ENCODE data around the gene M6PR.

The M6PR gene

GRCh38 chr12:8987685-8988084 is 38.2 kb upstream of the M6PR start:
- Histone ChIP-seq H3K4me1 (ENCODE audit: insufficient read depth, insufficient read length) (no peaks in the 10 kb centered on the region), H3K27me3 (ENCODE audit: insufficient read depth, insufficient read length) (no peaks in the 10 kb centered on the region), H3K36me3 (ENCODE audit: insufficient read depth, insufficient read length, low read length) (no peaks in the 10 kb centered on the region), H3K9me3 (ENCODE audit: insufficient read depth, low read length) (no peaks in the 10 kb centered on the region), H3K9ac (ENCODE audit: insufficient read length, low read depth) (no peak overlapping the region), H3K4me3 (ENCODE audit: insufficient read length, low read depth) (no peak overlapping the region)
- no peak for DNase-seq (ENCODE audit: low read depth, low spot score)
- TF ChIP-seq SUZ12 (IDR thresholded peaks at IDR 0.05; ENCODE audit: extremely low read depth, insufficient read depth, insufficient read length) (no peak), ZNF274 (IDR thresholded peaks at IDR 0.05; ENCODE audit: low read depth, low read length) (no peak), YY1 (IDR thresholded peaks at IDR 0.05; ENCODE audit: insufficient read depth, insufficient read length) (no peak)

DNA sequence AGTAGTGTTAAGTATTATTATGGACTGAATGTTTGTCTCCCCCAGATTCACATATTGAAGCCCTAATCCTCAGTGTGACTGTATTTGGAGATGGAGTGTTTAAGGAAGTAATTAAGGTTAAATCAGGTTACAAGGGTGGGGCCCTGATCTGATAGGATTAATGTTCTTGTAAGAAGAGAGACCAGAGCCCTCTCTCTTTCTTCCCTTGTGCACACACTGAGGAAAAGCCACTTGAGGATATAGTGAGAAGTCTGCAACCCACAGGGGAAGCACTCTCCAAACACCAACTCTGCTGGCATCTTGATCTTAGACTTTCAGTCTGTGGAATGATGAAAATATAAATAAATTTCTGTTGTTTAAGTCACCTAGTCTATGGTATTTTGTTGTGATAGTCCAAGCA is 37.7 kb upstream of the M6PR start:
- DNase-seq (ENCODE audit: low read depth, low spot score): no peak
- Histone ChIP-seq H3K4me3 (ENCODE audit: insufficient read length, low read depth) (no peak overlapping the region), H3K9ac (ENCODE audit: insufficient read length, low read depth) (no peak overlapping the region), H3K9me3 (ENCODE audit: insufficient read depth, low read length) (no peaks in the 10 kb centered on the region), H3K4me1 (ENCODE audit: insufficient read depth, insufficient read length) (no peaks in the 10 kb centered on the region), H3K36me3 (ENCODE audit: insufficient read depth, insufficient read length, low read length) (no peaks in the 10 kb centered on the region), H3K27me3 (ENCODE audit: insufficient read depth, insufficient read length) (no peaks in the 10 kb centered on the region)
- TF ChIP-seq ZNF274 (IDR thresholded peaks at IDR 0.05; ENCODE audit: low read depth, low read length) (no peak), SUZ12 (IDR thresholded peaks at IDR 0.05; ENCODE audit: extremely low read depth, insufficient read depth, insufficient read length) (no peak), YY1 (IDR thresholded peaks at IDR 0.05; ENCODE audit: insufficient read depth, insufficient read length) (no peak)

- no peaks in the 10 kb centered on the region for H3K36me3 ChIP-seq (ENCODE audit: insufficient read depth, insufficient read length, low read length)
- H3K9ac ChIP-seq (ENCODE audit: insufficient read length, low read depth): no peak overlapping the region
- TF ChIP-seq ZNF274 (IDR thresholded peaks at IDR 0.05; ENCODE audit: low read depth, low read length): no peak
- no peak for TF ChIP-seq SUZ12 (IDR thresholded peaks at IDR 0.05; ENCODE audit: extremely low read depth, insufficient read depth, insufficient read length)
- no peak for TF ChIP-seq YY1 (IDR thresholded peaks at IDR 0.05; ENCODE audit: insufficient read depth, insufficient read length)
- no peaks in the 10 kb centered on the region for H3K4me1 ChIP-seq (ENCODE audit: insufficient read depth, insufficient read length)
- no peak overlapping the region for H3K4me3 ChIP-seq (ENCODE audit: insufficient read length, low read depth)
- H3K9me3 ChIP-seq (ENCODE audit: insufficient read depth, low read length): no peaks in the 10 kb centered on the region
- DNase-seq (ENCODE audit: low read depth, low spot score): no peak
- H3K27me3 ChIP-seq (ENCODE audit: insufficient read depth, insufficient read length): no peaks in the 10 kb centered on the region
Measured at GRCh38 chr12:8985213-8985754, 35.8 kb upstream of the M6PR start.

- Histone ChIP-seq H3K4me1 (ENCODE audit: insufficient read depth, insufficient read length) (no peaks in the 10 kb centered on the region), H3K36me3 (ENCODE audit: insufficient read depth, insufficient read length, low read length) (no peaks in the 10 kb centered on the region), H3K9ac (ENCODE audit: insufficient read length, low read depth) (no peak overlapping the region), H3K27me3 (ENCODE audit: insufficient read depth, insufficient read length) (no peaks in the 10 kb centered on the region), H3K4me3 (ENCODE audit: insufficient read length, low read depth) (no peak overlapping the region), H3K9me3 (ENCODE audit: insufficient read depth, low read length) (no peaks in the 10 kb centered on the region)
- TF ChIP-seq SUZ12 (IDR thresholded peaks at IDR 0.05; ENCODE audit: extremely low read depth, insufficient read depth, insufficient read length): no peak
- TF ChIP-seq ZNF274 (IDR thresholded peaks at IDR 0.05; ENCODE audit: low read depth, low read length): no peak
- TF ChIP-seq YY1 (IDR thresholded peaks at IDR 0.05; ENCODE audit: insufficient read depth, insufficient read length): no peak
- no peak for DNase-seq (ENCODE audit: low read depth, low spot score)
Measured at GRCh38 chr12:8980137-8980536, 30.7 kb upstream of the M6PR start.

DNA sequence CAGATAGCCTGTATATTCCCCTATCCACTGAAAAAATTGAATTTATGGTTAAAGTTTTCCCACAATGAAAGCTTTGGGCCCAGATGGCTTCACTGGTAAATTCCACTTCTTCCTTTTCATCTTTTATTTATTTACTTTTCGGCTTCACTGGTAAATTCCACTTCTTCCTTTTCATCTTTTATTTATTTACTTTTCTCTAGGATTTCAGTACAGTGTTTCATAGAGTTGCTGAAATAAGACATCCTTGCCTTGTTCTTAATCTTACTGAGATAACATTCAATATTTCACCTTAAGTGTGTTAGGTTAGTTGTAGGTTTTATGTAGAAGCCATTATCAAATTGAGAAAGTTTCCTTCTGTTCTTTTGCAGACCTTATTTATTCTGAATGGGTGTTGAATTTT is 21.0 kb upstream of the M6PR start:
- H3K4me3 ChIP-seq (ENCODE audit: insufficient read length, low read depth): no peak overlapping the region
- H3K9me3 ChIP-seq (ENCODE audit: insufficient read depth, low read length): peaks cover 28% of the 10 kb centered on the region
- H3K36me3 ChIP-seq (ENCODE audit: insufficient read depth, insufficient read length, low read length): no peaks in the 10 kb centered on the region
- TF ChIP-seq SUZ12 (IDR thresholded peaks at IDR 0.05; ENCODE audit: extremely low read depth, insufficient read depth, insufficient read length): no peak
- TF ChIP-seq ZNF274 (IDR thresholded peaks at IDR 0.05; ENCODE audit: low read depth, low read length): no peak
- no peak for TF ChIP-seq YY1 (IDR thresholded peaks at IDR 0.05; ENCODE audit: insufficient read depth, insufficient read length)
- no peak overlapping the region for H3K9ac ChIP-seq (ENCODE audit: insufficient read length, low read depth)
- no peaks in the 10 kb centered on the region for H3K4me1 ChIP-seq (ENCODE audit: insufficient read depth, insufficient read length)
- H3K27me3 ChIP-seq (ENCODE audit: insufficient read depth, insufficient read length): no peaks in the 10 kb centered on the region
- DNase-seq (ENCODE audit: low read depth, low spot score): no peak

- Histone ChIP-seq H3K4me3 (ENCODE audit: insufficient read length, low read depth) (no peak overlapping the region), H3K9me3 (ENCODE audit: insufficient read depth, low read length) (peaks cover 28% of the 10 kb centered on the region), H3K4me1 (ENCODE audit: insufficient read depth, insufficient read length) (no peaks in the 10 kb centered on the region), H3K9ac (ENCODE audit: insufficient read length, low read depth) (no peak overlapping the region), H3K36me3 (ENCODE audit: insufficient read depth, insufficient read length, low read length) (no peaks in the 10 kb centered on the region), H3K27me3 (ENCODE audit: insufficient read depth, insufficient read length) (no peaks in the 10 kb centered on the region)
- no peak for DNase-seq (ENCODE audit: low read depth, low spot score)
- TF ChIP-seq SUZ12 (IDR thresholded peaks at IDR 0.05; ENCODE audit: extremely low read depth, insufficient read depth, insufficient read length) (no peak), YY1 (IDR thresholded peaks at IDR 0.05; ENCODE audit: insufficient read depth, insufficient read length) (no peak), ZNF274 (IDR thresholded peaks at IDR 0.05; ENCODE audit: low read depth, low read length) (no peak)
Measured at GRCh38 chr12:8969861-8970411, 20.5 kb upstream of the M6PR start.

DNA sequence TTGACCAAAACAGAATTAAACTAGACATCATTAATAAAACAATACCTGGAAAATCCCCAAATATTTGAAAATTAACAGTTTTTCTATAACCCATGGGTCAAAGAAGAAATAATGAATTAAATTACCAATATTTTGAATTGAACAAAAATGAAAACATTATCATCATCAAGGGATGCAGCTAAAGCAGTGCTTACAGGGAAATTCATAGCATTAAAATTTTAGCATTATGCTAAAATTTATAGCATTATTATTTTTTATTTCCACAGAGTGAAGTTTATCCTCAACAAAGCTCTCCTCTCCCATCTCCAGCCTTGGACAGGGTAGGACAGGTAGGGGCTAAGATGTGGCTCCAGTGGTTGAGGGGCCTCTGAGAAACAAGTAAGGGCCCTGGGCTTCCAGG is 19.3 kb upstream of the M6PR start:
- Histone ChIP-seq H3K9ac (ENCODE audit: insufficient read length, low read depth) (no peak overlapping the region), H3K9me3 (ENCODE audit: insufficient read depth, low read length) (peaks cover 27% of the 10 kb centered on the region), H3K4me1 (ENCODE audit: insufficient read depth, insufficient read length) (no peaks in the 10 kb centered on the region), H3K27me3 (ENCODE audit: insufficient read depth, insufficient read length) (no peaks in the 10 kb centered on the region), H3K36me3 (ENCODE audit: insufficient read depth, insufficient read length, low read length) (no peaks in the 10 kb centered on the region), H3K4me3 (ENCODE audit: insufficient read length, low read depth) (no peak overlapping the region)
- DNase-seq (ENCODE audit: low read depth, low spot score): no peak
- TF ChIP-seq YY1 (IDR thresholded peaks at IDR 0.05; ENCODE audit: insufficient read depth, insufficient read length) (no peak), ZNF274 (IDR thresholded peaks at IDR 0.05; ENCODE audit: low read depth, low read length) (no peak), SUZ12 (IDR thresholded peaks at IDR 0.05; ENCODE audit: extremely low read depth, insufficient read depth, insufficient read length) (no peak)

All from NT2/D1 (cell line).